Chondrocyte (in vitro differentiated cells): ENCODE data around the gene IRAK3. TPM values are rescaled to one million over a fixed set of nuclear protein-coding genes. Genes with fewer than 3 reads are reported as not detected.
A peak's percentile ranks its signal among the peaks of the same experiment; 100 is the strongest.
"Not testable (repeated sequence)": the region's sequence is repeated elsewhere in the genome, so short reads cannot be mapped to it uniquely, and the experiment has no call there.

Experiments
- DNase-seq: peaks from one replicate; pipeline ENCODE4 v3.0.0; 2021; ENCODE audit warnings: mixed read lengths, low spot score
- H3K27ac Mint-ChIP-seq: one replicate; pipeline ENCODE4 v1.8.0; 2021; ENCODE audit warnings: mild to moderate bottlenecking, moderate library complexity, mixed read lengths; ENCODE audit not compliant: unreplicated experiment
- H3K27me3 Mint-ChIP-seq: 2 replicates; pipeline ENCODE4 v1.8.0; 2021; ENCODE audit warnings: low read depth, mixed read lengths
- H3K36me3 Mint-ChIP-seq: 2 replicates; pipeline ENCODE4 v1.8.0; 2021; ENCODE audit warnings: low read depth, mixed read lengths
- H3K4me1 Mint-ChIP-seq: 2 replicates; pipeline ENCODE4 v1.8.0; 2021; ENCODE audit warnings: low read depth, mild to moderate bottlenecking, mixed read lengths
- H3K4me3 Mint-ChIP-seq: one replicate; pipeline ENCODE4 v1.8.0; 2021; ENCODE audit warnings: mild to moderate bottlenecking, moderate library complexity, mixed read lengths; ENCODE audit not compliant: unreplicated experiment
- H3K9me3 Mint-ChIP-seq: 2 replicates; pipeline ENCODE4 v1.8.0; 2021; ENCODE audit warnings: low read depth, mixed read lengths
- total RNA-seq: library from RNA; stranded (reverse); gene quantifications from 3 replicates; pipeline ENCODE4 v1.2.1, GENCODE V29; 2021
- TF ChIP-seq, protein P1 (sequence below): fragments of 200-600 bp; sonication (generic); IDR thresholded peaks from 2 replicates; pipeline ENCODE4 v1.5.0; 2021; ENCODE audit warnings: antibody characterized with exemption, mild to moderate bottlenecking, moderate library complexity

Gene IRAK3
- total RNA-seq, 1 donor from 2014 or later = 1.9 TPM

DNA sequence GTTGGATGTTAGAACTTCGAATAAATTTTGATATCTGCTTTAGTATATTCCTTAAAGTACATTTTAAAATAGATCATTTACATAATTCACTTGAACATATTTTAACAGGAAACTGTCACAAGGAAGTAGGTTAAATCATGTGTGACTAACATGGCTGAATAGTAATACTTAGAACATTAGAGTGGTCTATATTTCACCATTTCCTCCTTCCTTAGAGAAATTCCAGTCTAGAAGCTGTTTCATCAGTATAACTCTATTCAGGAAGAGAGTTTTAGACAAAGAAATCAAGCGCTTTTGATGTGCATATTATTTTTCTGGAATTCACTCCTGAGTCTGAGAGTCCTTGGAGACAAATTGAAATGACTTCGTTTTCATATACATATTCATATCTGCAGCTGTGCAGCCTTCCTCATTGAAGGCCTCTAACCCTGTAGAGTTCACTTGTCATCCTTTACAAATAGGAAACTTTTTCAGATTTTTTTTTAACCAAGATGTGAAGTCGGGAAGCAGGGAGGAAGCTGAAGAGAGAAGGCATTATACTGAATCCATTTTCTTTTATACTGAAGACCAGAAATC is 28.4 kb downstream of the IRAK3 start:
- Mint-ChIP-seq H3K4me3 (no peak overlapping the region), H3K9me3 (peaks cover 13% of the 10 kb centered on the region), H3K27ac (no peak overlapping the region), H3K4me1 (no peaks in the 10 kb centered on the region), H3K36me3 (peaks cover 6% of the 10 kb centered on the region), H3K27me3 (peaks cover 2% of the 10 kb centered on the region)
- no peak for DNase-seq
- TF ChIP-seq, protein P1, sequence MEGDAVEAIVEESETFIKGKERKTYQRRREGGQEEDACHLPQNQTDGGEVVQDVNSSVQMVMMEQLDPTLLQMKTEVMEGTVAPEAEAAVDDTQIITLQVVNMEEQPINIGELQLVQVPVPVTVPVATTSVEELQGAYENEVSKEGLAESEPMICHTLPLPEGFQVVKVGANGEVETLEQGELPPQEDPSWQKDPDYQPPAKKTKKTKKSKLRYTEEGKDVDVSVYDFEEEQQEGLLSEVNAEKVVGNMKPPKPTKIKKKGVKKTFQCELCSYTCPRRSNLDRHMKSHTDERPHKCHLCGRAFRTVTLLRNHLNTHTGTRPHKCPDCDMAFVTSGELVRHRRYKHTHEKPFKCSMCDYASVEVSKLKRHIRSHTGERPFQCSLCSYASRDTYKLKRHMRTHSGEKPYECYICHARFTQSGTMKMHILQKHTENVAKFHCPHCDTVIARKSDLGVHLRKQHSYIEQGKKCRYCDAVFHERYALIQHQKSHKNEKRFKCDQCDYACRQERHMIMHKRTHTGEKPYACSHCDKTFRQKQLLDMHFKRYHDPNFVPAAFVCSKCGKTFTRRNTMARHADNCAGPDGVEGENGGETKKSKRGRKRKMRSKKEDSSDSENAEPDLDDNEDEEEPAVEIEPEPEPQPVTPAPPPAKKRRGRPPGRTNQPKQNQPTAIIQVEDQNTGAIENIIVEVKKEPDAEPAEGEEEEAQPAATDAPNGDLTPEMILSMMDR = no peak

DNA sequence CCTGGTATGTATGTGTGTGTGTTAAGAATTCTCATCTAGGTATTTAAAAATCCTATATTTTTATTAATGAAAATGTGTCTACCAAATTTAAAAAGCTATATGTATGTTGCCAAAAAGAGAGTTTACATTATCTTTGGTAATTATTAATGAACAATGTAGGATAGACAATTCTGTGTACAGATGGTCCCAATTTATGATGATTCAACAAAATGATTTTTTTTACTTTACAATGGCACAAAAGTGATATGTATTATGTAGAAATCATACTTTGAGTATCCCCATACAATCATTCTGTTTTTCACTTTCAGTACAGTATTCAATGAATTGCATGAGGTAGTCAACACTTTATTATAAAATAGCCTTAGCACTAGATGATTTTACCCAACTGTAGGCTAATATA is 39.4 kb downstream of the IRAK3 start:
- Mint-ChIP-seq H3K9me3 (no peaks in the 10 kb centered on the region), H3K27me3 (no peaks in the 10 kb centered on the region), H3K4me3 (no peak overlapping the region), H3K27ac (no peak overlapping the region), H3K36me3 (no peaks in the 10 kb centered on the region), H3K4me1 (no peaks in the 10 kb centered on the region)
- DNase-seq = no peak
- TF ChIP-seq, protein P1 = no peak

DNA sequence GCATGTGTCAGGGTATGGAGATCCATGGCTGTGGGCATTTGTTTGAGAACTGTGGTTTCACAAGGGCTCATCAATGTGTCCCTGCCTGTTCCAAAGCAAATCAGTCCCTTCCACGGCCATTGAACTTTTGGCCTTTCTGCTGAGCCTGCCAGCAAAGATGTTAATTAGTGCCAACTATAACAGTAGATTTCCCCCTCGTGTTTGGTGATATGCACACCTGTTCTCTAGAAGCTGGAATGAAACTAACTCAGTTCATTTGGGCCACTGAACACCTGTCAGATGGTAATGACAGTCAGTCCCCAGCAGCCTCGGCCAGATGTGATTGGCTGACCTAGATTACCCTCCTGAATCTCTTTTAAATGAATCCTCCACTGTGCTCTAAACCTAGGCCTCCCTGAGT is 43.2 kb downstream of the IRAK3 start:
- Mint-ChIP-seq H3K27me3 (peaks cover 1% of the 10 kb centered on the region), H3K4me1 (peaks cover 6% of the 10 kb centered on the region), H3K36me3 (no peaks in the 10 kb centered on the region), H3K4me3 (no peak overlapping the region), H3K27ac (no peak overlapping the region), H3K9me3 (no peaks in the 10 kb centered on the region)
- DNase-seq = no peak
- TF ChIP-seq, protein P1 = no peak

DNA sequence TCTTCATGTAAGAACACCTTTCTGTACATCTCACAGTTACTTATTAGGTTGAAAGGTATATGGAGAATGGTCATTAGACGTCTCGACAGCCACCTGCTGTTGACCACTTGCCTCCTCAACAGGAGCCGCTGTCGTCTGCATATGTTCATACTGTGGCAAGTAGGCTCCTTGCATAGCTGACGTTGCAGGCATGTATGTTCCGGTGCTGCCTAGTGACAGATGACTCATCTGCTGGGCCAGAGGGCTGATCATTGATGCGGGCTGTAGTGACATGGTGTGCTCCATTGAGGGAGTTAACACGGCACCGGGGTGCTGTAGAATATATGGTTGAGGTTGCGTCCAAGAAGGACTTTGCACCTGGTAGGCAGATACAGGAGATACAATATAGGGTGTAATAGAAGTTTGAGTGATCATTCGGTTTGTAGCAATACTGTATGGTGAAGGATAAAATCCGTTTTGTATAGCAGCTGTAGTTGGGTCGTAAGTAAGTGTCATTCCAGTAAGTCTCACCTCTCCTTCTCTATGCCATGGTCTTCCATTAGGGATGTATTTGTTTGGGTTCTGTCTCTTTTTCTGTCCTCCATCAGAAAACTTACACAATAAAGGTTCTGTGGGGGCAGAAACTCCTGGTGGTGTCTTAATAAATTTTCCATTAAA is 45.2 kb downstream of the IRAK3 start:
- not testable (repeated sequence) for H3K27me3 Mint-ChIP-seq, DNase-seq, H3K9me3 Mint-ChIP-seq, H3K27ac Mint-ChIP-seq, H3K4me1 Mint-ChIP-seq, H3K4me3 Mint-ChIP-seq, H3K36me3 Mint-ChIP-seq
- TF ChIP-seq, protein P1 = peak; percentile 29

DNA sequence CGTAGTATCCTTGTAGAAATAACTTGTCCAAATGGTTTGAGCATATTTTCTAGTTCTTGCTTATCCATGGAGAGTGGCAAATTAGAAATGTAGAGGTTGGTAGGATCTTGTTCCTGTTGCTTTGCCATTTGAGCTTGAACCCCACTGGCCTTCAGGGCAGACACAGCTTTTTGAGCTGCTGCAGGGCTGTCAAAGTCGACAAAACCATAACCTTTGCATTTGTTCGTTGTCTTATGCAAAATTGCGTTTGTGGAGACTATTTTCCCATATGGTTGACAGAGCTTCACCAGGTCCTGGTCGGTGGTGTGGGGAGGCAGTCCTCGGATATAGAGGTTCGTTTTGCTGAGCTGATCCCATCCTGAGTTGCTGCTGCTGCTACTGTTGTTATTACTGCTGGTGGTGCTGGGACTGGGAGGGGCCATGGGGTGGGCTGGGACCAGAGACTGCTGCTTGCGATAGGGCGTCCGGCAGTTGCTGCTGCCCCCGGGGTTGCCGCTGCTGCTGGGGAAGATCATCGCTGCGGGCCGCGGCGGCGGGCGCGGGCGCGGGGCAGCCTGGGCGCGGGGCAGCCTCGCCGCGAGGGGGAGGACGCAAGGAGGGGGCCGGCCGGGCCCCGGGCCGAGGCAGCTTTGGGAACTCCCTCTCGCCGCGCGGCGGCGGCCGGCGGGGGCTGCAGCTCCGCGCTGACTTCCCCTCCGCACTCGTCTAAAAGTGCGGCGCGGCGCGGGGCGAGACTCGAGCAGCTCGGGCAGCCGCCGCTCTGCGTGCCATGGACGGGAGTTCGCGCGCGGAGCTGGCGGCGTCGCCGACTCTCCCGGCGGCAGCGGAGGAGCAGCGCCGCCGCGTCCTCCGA is 46.0 kb downstream of the IRAK3 start:
- H3K27ac Mint-ChIP-seq, H3K9me3 Mint-ChIP-seq, H3K4me1 Mint-ChIP-seq, H3K27me3 Mint-ChIP-seq, DNase-seq, H3K36me3 Mint-ChIP-seq: not testable (repeated sequence)
- H3K4me3 Mint-ChIP-seq = peak overlapping the region; percentile 71
